ENCODE data around the gene EVA1A.

The EVA1A gene

DNA sequence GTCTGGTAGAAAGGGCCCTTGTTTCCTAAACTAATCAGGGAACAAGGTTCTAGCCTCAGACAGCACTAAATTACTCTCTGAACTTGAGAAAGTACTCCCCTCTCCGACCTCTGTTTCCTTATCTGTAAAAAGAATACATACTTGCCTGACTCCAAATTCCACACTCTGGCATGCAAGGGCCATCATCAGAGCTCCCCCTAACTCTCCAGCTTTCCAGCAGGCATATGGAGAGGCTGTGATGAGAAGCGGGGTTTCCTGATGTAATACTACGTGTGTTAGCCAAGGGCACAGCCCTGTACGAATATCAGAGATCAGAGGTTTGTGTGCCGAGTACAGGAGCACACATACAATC, 1.8 kb upstream of the EVA1A start:
- DNase-seq: no peak

DNA sequence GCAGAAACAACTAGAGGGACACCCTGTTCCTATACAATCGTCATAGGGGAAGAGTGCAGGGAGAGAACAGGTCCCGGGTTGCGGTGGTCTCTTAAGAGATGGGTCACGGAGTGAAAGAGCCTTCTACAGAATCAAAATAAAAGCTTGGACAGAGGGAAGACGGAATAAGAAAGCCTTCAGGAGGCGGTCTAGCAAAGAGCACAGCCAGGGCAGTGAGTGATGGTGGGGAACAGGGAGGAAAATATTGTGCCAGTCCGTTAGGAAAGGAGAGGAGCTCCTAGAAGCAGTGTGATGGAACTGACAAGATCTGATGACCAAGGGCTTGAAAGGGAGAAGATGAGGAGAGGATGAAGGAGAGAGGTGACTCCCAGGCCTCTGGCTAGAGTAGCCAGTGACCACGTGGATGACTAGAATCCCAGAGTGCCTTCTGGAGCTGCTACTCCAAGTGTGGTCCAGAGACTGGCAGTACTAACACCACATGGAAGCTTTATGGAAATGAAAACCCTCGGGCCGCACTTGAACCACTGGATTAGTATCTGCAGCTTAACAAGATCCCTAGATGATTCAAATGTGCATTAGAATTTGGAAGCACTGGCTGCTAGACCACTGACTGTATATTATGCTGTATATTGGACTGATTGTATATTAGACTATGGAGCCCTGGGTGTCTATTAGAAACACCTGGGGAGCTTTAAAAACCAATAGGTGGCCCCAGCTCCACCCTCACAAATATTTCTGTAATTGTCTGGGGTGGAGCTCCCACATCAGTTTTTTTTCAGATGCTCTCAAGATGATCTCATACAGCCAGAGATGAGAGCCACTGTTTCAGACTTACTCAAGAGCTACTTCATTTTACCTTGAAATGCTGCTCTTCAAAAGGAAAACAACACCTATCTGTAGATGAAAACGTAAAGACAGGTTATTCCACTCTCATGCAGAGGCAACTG, 1.1 kb upstream of the EVA1A start:
- DNase-seq: no peak

DNA sequence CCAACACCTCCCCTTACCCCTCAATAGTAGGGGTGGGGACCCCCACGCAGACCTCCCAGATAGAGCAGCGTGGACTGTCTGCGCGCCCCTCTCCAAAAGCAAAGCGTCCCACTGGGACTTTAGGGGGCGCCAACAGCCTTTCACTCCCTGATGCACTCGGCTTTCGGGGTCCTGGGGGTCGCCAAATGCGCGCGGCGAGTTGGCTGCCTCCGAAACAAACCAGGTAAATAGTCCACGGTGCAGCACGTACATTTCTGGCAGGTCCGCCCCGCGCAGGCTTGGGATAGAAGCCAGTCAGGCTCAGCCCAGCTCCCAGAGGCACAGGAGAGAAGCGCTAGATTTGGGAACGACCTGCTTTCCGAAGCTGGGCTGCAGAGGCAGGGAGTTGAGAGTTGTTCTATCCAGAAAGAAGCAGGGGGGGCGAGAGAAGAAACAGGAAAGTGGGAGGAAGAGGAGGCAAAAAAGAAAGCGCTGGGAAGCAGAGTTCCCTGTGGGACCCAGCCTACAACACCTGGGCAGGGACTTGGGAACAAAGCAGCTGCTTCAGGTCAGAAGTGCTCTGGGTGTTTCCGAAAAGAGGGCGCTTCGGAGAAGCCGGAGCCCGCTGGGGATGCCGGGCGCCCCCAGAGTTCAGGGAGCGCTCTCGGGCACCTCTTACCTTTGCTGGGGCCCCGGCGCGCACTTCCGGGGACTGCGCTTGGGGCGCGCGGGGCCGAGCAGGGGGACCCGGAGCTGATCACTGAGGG, 544 bp downstream of the EVA1A start:
- peak in 1 of 5 experiments; percentile 19 for DNase-seq

DNA sequence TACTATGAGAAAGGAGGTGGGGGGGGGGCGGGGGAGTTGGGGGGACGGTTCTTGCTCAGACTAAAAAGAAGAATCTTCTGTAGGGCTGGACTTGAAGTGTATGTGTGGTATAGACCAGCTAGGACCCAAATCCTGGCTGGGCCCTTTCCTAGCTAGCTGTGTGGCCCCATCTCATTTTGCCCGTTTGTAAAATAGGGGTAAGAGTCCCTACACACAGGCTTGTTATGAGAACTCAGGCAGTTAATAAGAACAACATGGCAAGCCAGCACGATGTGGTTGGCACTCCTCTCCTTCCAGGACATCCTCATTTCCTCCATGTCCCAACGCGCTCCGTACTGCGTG, 1.1 kb downstream of the EVA1A start:
- no peak for DNase-seq

DNA sequence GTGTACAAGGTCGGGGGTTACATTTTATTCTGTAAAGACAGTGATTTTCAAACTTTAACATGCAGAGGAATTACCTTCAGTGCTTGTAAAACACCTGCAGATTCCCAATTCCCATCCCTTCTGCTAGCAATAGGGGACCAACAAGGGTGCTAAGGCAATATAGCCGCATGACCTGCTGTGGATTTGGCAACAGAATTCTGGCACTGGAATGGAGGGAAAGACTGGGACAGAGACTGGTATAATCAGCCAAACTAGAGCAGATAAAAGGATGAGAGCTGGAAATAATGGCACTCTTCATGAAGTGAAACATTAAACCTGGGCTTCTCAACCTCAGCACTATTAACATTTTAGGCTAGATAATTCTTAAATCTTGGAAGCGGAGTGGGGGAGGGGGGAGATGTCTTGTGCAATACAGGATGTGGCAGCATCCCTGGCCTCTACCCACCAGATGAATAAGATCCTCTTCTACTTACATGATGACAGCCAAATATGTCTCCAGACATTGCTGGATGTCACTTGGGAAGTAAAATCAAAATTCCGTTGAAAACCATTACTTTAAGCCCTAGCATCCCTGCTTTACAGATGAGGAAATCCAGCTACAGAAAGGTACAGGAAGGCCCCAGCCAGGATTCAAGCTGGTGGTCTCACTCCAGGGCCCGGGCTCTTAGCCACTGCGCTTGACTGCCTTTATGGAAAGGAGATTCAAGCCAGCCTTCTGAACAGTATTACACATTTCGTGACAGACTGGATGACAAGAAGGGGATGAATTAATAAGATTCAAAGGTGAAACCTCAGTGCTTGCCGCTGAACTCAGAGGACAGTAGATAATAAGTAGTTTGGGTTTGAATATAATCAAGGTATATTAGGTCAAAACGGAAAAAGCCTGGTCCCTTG, 1.7 kb downstream of the EVA1A start:
- DNase-seq: no peak

DNA sequence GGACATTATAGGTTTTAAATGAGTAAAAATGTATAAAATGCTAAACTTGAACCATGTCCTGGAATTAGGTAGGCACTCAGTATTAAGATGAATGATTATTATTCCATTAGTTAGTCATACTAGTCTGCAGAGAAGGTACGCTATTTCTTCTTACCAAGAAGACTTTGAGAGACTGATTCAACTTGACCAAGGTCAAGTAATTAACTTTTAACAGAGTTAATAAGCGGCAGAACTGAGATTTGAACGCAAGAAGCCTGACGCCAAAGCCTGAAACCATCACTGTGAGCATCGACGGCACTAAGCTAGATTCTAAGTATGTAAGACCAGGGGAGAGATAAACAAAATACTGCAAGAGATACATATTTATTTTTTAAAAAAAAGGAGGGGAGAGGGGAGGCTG, 2.6 kb downstream of the EVA1A start:
- no peak for DNase-seq

DNA sequence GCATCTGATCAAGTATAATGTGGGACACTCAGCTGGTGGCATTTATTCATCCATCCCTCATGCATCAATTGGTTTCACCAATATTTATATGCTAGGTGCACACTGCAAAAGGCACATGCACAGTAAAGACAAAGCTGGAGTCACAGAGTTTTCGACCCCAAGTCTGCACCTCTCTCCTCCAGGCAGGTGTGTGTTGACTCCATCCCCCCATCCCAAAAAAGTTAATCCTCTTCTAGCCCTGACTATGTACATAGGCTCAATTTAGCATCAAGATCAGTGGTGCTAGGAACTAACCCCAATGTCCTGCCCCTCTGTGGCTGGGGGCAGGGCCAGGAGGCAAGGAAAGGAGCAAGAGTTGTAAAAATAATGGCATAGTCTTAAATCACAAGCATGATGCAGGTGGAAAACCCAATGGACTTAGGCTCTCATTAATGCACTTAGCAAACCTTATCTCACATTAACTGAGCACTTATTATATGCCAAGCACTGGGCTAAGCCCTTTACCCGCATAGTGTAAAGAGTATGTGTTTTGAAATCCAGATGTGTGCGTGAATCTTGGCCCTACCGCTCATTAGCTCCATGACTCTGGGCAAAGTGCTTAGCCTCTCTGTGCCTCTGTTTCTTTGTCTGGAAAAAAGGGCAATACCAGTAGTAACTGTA, 3.1 kb downstream of the EVA1A start:
- DNase-seq: no peak

DNA sequence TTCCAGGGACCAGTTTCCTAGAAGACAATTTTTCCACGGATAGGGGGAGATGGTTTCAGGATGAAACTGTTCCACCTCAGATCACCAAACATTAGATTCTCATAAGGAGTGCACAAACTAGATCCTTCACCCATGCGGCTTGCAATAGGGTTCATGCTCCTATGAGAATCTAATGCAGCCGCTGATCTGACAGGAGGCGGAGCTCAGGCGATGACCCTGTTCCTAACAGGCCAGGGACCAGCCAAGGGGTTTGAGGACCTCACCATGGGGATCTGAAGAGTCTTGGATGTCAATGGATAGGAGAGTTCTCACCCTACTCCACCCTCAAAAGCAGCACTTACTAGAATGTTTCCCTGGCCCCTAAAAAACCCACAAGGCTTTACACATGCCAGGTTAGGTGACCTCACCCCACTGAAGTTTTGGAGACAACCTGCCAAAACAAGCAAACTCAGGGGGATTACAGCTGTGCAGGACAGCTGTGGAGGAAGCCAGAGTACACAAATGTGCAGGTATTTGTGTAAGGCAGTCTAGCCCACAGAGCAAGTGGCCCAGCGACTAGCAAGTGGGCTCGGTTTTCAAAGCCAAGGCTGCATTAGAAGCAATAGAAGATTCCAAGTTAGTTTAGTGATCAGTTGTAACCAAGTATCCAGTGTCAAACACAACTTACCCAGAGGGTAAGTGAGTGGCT, 3.9 kb downstream of the EVA1A start:
- no peak for DNase-seq

DNA sequence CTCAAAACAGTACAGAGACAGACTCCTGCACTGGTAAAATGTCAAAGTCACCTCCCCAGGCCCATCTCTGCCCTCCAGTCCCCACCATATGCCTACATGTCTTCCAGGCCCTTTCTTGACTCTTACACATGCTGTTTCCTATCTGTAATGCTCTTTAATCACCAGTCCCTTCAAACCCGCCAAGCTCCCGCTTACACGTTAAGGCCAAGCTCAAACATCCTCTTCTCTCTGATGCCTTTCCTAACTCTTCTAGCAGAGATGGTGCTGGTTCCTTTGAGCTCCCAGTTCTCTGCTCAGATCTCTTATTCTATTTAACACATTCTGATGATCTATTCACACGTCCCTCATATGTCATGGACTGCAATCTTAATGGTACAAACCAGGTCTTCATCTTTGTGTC, 5.0 kb downstream of the EVA1A start:
- no peak for DNase-seq

DNA sequence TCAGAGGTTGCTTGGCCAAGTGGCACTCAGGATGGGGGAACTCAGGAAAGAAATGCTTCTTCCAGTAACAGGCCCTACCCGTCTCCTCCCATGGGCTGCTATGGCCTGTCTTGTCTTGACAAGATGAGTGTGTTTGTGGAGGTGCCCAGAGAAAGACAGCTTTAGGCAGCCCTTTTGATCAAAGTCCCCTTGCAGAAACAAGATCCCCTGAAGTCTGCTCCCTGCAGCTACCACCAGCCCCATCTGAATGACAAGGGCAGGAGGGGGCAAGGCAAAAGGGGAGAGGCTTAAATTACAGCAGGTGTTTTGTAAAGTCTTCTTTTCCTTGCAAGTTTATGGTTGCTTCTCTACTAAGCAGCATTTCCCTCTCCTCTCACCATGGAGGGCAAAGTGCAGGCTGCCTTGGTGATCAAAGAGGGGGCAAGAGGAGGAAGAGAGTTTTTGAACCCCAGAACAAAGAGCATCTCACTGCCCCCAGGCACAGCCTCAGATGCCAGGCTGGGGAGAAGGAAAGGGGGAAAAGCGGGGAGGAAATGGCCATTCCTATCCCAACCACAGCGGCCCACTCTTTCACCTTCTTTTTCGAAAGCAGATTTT, 6.7 kb downstream of the EVA1A start:
- no peak for DNase-seq

DNA sequence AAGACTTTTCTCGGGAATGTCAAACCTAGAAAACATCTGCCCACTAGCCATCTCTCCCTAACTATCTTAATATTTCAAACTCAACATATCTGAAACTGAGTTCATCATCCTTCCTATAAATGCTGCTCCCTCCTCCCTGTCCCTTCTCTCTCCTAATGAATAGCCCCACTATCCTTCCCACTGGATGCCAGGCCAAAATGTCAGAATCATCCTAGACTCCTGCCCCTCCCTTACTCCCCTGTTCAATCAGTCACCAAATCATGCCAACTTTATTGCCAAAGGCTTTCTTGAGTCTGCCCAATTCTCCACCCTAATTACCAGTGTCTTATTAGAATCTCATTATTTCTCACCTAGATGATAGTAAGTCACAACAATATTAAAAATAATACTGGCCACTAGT, 8.5 kb downstream of the EVA1A start:
- no peak for DNase-seq

DNA sequence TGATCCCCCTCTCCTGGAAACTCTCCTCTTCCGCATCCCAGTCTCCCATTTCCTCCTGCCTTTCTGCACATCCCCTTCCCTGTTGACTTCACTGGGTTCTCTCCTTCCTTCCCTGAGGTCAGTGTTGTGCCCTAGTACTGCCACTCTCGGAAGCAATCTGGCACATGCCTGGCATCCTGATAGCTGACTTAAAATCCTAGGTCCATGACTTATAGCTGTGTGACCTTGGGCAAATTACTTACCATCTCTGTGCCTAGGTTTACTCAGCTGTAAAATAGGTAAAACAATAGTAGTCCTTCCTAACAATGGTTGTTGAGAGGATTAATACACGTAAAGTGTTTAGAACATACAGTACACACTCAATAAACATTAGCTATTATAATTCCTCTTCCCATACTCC, 9.3 kb downstream of the EVA1A start:
- no peak for DNase-seq

DNA sequence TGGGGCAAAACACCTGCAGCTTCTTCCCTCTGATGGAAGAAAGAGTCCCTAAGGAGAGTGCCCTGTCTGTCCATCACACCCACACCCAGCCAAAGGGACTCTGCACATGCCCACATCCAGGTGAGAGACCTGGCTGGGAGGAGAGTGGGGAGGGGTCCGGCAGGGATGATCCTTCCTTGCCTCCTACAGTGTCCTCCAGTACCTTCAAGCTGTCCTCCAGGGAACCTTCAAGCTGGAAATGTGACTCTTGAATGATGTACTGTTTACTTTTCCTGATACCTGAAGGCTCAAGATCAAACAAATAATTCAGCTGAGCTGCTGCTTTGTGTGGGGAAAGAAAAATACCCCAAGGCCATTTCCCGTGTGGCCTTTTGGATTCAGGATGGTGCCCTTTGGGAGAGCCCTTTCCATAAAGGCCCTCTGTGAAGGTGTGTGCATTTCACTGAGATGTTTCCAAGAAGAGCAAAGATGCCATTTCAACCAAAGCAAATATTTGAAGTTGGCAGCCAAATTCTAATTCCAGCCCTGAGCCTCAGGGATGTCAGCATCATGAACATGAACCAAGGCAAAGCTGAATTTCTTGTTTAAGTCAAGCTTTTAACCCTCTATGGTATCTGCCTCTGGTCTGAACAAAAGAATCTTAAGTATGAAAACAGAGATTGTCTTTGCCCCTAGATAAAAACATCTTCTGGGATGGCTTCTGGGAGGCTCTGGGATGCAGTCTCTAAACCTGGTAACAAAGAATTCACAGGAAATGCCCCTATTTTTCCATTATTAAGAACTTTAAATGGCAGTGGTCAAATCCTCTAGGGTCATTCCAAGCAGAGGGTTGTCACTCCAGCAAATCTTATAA, 11.1 kb downstream of the EVA1A start:
- no peak for DNase-seq

DNA sequence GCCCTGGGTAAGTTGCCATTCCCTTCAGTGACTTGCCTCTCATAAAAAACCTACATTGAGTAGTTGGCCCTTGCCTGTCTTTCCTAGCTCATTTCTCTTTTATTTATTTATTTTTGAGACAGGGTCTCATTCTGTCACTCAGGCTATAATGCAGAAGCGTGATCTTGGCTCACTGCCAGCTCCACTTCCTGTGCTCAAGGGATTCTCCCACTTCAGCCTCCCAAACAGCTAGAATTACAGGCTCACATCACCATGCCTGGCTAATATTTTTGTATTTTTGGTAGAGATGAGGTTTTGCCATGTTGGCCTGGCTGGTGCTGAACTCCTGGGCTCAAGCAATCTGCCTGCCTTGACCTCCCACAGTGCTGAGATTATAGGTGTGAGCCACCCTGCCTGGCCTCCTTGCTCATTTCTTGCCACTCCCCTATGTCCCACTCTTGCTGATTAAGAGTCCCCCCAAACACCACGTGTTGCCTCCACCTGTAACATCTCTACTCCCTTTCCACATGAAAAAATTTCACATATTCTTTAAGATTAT, 12.6 kb downstream of the EVA1A start:
- DNase-seq: no peak

DNA sequence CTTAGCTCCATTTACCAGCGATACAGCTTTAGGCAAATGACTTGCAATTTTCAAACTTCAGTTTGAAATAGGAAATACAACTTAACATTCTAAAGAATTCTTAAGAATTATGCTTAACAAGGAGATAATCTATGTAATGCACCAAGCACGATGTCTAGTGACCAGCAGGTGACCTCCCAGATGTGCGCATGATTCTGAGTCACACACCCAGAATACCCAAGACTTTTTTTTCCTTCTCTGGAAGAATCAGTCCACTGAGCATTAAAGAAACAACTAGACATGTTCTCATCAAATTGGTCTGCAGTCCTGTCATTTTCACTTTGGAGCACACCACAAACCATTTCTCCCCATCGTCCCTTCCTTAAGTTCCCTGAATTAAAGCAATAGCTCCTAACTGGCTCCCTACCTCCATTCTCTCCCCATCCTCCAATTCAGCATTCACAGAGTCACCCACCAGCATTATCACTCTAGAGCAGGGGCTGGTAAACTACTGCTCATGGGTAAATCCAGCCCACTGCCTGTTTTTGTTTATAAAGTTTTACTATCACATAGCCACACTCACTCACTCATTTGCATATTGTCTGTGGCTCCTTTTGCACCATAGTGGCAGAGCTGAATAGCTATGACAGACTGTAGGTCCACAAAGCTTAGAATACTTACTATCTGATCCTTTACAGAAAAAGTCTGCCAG, 13.2 kb downstream of the EVA1A start:
- no peak for DNase-seq

DNA sequence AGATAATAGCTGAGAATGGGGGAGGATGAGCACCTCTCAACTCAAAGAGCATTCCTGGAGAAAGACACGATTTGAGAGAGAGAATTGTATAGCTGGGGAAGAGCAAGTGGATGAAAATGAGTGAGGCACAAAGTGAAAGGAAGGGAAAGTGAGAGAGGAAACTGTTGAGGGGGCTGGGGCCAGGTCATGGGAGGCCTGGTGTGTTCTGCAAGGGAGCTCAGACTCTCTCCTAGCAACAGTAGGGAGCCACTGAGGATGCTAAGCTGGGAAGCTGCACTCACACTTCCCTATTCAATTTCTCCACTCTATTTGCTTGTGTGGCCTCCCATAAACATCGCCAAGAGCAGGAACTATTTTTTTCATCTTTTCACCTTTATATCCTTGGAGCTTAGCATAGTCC, 14.8 kb downstream of the EVA1A start:
- no peak for DNase-seq

DNA sequence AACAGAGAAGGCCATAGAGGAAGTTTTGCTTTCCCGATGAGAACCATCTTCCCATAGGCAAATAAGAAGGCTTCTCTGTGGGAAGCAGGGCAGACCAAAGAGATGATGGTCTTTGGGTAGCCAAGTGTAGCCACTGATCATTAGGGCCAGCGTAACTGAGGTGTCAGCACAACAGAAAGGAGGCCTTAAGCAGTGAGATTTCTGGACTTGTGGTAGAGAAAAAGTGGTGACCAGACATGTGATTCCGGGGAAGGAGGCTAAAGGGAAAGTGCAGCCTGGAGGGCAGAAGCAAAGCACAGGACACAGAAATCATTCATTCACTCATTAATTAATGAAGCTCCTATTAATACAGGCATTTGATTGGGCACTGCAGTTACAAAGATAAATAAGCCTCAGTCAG, 15.4 kb downstream of the EVA1A start:
- DNase-seq: no peak

DNA sequence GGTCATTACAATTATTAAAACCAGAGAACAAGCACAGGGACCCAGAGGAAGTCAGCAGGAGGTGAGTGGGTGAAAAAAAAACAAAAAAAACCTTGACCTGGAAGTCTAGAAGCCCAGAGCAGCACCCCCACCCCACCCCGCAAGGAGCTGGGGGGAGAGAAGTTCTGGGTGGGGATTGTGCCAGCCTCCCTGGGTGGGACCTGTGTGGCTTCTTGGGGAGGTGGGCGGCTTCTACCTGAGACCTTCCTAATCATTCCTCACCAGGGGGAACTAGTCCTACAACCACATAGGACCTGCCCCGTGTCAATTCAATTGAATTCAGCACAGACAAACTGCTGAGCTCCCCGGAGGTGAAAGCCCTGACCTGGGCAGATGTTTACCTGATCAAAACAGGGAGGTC, 17.3 kb downstream of the EVA1A start:
- DNase-seq: no peak

DNA sequence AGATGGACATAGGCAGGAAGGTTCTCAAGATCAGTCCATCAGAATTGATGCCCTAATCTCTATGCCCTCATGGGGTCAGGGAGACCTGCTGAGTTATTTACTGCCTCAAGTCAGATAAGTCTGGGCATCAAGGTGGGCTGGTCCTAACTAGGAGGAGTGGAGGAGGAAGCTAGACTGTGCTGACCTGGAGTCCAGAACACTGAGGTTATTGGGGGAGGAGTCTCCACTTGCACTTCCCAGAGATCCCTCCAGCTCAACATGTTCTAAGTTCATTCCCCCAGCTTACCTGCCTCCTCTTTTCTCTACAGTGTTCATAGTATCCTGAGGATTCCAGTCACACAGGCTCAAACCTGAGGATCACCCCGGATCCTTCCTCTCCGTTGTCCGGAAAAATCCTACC, 19.3 kb downstream of the EVA1A start:
- no peak for DNase-seq

DNA sequence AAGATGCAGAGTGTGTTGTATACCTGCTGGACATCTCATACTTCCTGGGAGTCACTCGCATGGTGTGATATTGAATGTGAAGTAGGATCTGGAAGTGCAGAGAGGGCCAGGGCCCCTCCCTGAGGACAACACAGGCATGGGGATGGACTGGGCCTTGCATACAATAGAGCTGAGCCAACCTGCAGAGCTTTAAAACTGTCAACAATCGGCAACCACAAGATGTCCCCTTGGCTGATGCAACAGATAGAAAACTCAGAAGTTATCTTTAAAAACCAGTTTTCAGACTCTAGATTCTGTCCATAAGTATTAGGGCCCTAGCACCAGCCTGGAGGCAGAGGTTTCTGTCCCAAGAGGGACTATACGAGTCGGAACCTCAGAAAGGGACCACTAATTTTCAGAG, 19.7 kb downstream of the EVA1A start:
- no peak for DNase-seq
